ENCODE data around the gene MOSMO.
"Not testable (repeated sequence)": the region's sequence is repeated elsewhere in the genome, so short reads cannot be mapped to it uniquely, and the experiment has no call there.

MOSMO gene

DNA sequence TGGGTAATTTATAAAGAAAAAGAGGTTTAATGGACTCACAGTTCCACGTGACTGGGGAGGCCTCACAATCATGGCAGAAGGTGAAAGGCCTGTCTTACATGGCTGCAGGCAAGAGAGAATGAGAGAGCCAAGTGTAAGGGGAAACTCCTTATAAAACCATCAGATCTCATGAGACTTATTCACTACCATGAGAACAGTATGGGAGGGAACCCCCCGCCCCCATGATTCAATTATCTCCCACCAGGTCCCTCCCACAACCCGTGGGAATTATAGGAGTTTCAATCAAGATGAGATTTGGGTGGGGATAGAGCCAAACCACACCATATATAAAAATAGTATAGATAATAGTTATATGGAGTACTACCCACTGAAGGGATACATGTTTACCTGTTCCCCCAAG, 36.0 kb downstream of the MOSMO start:
- not testable (repeated sequence) for DNase-seq

DNA sequence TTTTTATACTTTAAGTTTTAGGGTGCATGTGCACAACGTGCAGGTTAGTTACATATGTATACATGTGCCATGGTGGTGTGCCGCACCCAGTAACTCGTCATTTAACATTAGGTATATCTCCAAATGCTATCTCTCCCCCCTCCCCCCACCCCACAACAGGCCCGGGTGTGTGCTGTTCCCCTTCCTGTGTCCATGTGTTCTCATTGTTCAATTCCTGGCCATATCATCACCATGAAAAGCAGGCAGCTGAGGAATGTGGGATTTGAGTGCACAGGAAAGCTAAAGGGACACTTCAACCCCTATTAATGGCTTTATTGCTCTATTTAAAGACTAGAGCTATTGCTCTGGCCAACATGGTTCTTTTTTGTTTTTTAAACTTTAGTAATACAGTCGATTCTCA, 38.0 kb downstream of the MOSMO start:
- DNase-seq = not testable (repeated sequence)

DNA sequence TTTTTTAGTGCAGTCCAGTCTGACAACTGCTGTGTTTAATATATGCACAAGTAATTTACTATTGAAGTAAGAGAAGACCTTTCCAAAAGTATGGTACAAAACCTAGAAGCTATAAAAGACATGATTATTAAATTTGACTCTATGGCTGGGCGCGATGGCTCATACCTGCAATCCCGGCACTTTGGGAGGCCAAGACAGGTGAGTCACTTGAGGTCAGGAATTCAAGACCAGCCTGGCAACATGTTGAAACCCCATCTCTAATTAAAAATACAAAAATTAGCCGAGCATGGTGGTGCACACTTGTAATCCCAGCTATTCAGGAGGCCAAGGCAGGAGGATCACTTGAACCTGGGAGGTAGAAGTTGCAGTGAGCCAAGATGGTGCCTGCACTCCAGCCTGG, 43.1 kb downstream of the MOSMO start:
- DNase-seq = no peak

DNA sequence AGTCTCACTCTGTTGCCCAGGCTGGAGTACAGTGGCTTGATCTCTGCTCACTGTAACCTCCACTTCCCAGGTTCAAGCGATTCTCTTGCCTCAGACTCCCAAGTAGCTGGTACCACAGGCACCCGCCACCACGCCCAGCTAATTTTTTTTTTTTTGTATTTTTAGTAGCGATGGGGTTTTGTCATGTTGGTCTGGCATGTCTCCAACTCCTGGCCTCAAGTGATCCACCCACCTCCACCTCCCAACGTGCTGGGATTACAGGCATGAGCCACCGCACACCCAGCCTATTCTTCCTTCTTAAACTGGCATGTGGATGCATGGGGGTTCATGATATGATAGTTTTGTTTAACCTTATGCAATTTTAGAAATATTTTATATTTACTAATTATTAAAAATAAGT, 45.1 kb downstream of the MOSMO start:
- no peak for DNase-seq

DNA sequence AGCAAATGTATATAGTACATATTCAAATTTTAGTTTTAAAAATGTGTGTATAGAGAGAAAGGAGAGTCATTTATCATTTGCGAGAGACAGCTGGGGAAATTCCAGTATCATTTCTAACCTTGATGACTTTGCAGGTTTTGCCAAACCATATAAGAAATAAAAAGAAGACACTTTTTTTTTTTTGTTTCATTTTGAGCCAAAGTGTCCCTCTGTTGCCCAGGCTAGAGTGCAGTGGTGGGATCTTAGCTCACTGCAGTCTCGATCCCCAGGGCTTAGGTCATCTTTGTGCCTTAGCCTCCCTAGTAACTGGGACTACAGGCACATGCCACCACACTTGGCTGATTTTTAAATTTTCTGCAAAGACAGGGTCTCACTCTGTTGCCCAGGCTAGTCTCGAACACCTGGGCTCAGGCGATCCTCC, 46.0 kb downstream of the MOSMO start:
- no peak for DNase-seq

DNA sequence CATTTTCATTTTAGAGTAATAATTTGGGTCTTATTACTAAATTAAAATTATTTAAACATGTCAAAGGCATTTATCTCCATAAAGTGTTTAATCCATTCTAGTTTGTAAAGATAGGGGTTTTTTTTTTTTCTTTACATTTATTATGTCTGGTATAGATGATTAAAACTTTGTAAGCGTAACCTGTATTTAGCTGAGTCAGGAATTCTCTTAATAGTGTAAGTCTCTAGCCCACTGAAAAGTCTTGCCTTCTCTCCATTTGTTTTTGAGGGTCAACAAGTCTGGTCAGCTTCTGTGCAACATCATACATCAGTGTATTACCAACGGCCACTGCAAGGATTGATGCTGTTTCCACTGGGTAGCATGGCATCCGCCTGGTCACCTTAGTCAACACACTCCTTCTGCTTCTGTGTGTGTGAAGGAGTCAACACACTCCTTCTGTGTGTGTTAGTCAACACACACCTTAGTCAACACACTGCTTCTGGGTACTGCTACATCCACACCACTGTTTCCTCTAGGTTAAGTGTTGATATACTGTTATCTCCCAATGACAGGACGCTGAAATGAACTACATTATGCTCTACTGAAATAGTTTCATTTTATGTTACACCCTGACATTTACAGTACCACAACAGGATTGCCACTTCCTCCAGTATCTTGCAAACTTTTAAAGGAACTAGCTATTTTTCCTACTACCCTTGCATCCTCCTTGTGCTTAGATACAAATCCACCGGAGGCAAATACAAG, 47.1 kb downstream of the MOSMO start:
- no peak for DNase-seq

DNA sequence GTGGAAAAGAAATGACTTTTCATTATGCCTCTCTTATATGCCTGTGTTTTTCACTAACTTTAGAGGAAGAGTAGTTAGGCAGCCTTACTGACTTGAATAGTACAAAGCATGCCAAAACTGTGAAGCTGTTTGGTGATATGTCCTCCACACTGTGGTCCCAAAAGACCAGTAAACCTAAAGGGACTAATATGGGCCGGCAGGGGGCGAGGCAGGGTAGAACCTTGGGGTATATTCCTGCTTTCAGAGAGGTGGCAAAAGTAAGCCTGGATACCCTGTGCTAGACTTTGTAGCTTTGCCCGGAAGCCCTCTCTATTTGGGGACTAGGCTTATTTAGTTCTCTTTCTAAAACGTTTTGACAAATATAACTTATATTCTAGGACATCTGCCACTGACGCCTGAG, 48.0 kb downstream of the MOSMO start:
- no peak for DNase-seq

DNA sequence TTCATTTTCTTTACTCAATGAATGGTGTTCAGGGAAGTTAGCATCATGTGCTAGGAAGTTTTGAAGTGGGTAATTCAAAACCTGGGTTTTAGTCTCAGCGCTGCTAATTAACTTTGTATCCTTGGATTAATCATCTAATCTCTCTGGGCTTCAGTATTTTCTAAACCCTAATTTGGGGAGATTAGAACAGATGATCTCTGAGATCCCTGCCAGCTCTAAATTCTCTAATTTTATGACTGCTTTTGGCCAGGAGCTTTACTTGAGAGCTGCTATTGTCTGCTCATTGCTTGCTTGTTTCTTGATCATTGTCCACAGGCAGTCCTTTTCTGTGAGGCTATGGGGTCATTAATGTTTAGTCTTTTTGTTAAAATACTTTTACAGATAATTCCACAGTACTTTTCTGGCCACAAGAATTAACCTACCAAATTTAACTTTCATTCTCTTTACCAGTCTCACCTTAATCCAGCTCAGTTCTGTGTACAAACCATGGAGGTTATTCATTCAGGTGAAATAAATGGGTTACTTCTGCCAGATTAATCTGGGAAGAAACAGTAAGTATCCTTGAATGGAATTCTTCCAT, 56.1 kb downstream of the MOSMO start:
- DNase-seq = no peak

DNA sequence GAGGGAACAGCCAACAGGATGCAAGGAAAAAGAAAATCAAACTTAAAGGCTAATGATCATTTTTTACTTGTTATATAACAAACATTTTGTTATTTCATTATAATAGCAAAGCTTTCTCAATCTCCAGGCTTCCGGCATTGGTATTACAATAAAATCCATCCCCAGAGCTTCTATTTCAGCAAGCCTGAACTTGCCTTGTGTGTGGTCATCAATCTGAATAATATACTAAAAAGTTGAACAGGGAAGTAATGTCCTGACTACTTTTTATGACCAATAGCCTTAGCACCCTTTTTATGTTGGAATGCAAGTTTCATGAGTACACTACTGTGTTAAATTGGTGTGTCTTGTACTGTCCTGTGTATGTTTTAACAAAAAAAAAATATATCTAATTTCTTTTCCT, 57.3 kb downstream of the MOSMO start:
- DNase-seq = no peak

DNA sequence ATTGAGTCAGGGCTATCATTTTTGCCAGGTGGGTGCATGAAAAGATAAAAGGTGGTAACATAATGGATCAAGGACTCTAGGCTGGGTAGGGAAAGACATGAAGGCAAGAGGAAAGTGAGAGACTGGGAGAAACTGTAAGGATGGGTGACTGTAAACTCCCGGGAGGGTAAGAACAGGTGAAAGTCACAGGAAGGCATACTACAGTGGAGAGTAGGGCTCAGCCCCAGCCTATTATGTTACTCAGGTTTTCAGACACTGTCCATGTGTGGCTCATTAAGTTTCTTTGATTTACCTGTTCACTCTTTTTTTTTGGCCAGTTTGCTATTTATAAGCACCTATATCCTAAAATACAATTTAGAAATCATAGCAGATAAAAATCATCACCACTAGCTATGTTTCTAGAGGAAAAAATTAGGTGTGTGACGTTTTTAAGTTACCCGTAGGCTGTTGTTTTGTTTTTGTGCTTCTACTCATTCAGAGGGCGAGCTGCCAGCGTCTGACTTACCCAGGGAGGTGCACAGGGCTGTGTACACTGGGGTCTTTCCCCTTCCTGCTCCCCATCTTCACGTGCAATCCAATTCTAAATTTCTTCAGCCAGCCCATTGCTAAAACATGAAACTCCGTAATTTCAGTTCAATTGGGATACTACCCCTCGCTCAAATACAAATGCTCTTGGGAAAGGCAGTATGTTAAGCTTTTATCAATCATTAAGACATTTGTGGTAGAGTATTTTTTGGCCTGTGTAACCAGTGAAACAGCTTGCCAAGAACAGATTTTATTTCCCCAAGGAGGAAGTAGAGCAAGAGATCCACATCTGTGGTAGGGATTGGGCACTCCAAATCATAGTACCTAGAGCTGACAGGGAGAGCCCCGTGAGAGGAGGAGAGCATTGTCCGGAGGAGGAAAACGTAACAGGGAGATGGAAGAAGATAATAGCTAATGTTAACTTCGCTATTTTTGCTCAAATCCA, 62.7 kb downstream of the MOSMO start:
- no peak for DNase-seq

DNA sequence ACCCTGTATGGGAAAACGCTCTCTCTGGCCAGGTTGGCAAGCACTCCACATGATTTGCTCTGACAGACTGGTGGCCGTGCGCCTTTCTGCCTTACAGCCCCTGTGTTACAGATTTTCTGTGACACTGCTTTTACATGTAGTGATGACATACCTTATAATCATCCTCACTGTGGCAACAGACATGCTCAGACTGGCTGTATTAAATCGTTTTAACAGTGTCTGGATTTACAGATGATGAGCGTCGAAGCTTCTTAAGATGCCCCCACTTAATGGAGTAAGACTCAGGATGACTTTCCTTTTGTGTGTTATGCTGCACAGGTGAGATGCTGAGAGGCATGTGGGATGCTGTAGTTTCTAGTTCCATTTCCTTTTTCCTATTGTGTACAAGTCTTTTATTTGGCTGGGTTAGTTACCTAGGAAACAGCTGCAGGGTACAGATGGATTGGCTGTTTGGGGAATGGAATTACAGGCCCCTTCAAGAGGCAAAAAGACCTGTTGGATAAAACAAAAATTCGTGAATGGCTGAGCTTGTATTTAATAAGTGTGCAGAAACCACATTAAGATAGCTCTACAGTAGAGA, 63.5 kb downstream of the MOSMO start:
- peak in 1 of 51 donors; percentile 52 for DNase-seq

DNA sequence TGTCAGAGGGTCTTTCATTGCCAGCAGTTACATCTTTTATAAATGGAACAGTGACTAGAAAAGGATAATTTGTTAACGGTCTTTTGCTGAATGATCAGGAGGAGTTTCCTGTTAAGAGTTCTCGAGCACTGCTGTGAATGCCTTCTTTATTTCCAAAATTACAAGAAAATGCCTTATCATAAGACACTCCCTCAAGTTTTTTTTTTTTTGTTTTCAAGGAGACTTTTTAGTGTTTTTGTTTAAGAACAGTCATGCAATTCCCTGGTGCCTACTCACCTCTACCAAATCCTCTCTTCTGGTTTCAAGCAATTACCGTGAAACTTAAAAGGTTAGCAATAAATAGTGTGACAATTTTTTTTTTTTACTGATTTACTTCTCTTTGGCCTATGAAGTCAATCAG, 65.4 kb downstream of the MOSMO start:
- no peak for DNase-seq

DNA sequence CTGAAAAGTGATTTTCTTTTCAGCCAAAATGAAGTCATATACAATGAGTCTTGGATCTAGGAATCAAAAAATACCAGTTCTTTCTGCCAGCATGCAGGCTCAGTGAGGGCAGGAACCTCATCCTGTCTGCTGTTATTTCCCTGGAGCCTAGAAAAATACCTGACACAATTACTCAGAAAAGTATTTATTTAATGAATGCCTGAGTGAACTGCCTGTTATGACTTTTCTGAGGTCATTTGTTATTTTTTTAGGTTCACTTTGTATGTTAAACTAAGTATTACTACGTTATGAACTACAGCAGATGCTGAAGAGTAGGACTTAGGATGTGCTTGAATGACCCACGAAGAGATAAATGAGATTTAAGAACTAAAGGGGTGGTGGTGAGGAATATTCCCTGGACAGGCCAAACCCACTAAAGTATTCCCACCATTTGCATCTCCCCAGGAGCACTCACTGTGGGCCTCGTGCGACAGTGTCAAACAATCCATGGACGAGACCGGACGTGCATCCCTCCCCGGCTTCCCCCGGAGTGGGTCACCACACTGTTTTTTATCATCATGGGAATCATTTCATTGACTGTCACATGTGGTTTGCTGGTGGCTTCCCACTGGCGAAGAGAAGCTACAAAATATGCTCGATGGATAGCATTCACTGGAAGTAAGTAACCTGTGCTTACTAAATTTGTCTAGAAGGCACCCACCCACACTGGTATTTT, 67.3 kb downstream of the MOSMO start:
- no peak for DNase-seq

DNA sequence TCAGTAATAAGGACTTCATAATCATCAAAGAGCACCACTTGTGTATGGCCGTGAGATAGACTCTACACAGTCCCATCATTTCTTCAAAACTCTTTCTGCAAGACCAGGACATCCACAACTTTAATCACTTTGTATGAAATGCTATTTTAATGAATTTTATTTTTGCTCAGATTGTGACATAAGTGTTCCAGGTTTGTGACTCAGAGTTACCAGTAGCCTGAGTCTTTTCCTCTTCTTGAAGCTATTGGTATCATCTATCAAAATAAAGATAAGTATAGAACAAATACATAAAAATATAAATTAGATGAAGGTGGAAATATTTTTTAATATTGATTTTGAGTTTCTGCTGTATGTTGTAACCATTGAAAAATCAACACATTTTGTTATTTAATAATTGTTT, 67.9 kb downstream of the MOSMO start:
- no peak for DNase-seq

DNA sequence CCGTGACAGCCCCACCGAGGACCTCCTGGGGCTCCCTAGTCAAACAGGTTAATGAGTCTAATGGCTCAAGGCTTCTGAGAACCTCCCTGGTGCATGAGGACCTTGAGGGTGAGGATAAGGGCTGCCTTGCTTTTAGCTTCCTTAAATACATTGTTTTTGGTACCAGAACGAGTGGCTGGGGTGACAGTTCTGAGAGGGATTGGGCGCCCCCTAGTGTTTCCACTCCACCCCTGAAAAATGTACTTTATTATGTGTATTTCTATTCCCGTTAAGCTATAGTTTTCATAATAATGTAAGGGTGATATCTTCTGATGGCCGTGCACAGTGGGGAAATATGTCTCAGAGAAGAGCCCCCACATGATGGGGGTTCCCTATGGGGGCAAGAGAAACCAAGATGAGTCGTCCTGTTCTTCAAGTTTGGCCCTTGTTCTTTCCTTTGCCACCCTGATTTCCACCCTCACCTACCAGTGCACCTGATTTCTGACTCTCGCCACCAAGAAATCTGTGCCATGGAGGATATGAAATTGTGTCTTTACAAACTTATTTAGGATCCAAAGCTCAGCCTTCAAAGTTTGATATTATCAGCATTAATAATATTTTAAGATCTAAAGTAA, 69.9 kb downstream of the MOSMO start:
- peak in 30 of 51 donors; percentile 2 to 58 (median 21) for DNase-seq

DNA sequence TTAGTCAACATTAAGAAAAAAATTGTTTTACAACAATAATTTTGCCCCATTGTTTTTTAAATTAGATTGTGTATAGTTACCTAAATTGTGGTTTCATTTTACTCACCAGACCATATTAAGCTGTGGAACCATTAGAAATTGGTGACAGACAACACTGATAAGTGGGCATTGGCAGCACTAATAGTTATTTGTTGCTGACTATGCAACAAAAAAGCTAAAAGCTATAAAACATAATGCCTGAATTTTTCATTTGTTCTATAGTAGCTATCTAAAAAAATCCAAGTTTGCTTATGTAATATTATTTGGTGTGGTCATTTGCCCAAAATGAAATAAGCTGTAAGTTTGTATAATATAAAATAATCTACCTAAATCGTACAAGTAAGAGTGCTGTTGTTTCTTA, 70.7 kb downstream of the MOSMO start:
- no peak for DNase-seq

DNA sequence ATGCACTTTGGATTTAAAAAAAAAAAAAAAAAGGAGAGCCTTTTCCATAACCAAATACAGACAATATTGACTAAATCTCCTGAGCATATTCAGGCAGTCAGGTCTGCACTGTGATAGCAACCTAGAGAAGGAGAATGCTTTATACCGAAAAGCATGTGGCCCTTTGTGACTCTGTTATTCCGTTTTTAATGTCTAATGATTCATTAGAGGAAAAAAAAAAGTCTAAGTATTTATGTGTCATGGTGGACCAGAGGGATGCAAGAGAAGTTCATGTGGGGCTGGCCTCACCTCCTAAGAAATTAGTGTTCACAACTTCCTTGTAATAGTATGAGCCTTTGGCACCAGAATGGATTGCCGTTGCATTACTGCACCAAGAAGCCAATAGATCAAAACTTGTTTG, 73.1 kb downstream of the MOSMO start:
- no peak for DNase-seq

DNA sequence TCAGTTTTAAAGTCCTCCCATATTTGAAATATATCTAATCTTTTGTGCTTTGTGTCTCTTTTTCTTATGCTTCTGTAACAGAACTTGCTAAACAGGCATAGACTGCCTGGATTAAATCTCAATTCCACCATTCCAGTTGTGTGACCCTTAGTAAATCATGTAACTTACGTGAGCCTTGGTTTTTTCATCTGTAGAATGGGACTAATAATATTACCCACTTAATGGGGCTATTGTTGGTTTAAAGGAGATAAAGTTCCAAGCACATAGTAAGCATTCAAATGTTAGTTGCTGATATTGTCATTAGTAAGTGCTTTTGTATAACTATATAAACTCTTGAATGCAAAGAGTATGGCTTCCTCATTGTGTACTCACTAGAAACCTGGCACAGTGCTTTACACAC, 78.5 kb downstream of the MOSMO start:
- no peak for DNase-seq

DNA sequence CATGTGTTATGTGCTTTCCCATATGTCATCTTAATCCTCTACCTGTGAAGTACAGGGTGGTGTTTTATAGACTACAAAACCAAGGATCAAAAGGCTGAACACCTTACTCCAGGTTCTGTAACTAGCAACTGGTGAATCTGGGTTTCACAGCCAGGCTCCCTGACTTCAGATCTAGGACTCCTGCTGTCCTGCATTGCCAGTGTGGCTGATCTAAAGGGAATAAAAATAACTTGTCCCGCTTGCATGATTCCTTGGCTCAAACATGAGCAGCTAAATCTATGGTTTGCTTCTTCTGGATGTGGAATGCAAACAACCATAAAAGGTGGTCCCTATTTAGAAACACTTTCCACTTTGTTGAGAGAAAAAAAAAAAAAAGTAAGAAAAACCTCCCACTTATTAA, 80.7 kb downstream of the MOSMO start:
- no peak for DNase-seq

DNA sequence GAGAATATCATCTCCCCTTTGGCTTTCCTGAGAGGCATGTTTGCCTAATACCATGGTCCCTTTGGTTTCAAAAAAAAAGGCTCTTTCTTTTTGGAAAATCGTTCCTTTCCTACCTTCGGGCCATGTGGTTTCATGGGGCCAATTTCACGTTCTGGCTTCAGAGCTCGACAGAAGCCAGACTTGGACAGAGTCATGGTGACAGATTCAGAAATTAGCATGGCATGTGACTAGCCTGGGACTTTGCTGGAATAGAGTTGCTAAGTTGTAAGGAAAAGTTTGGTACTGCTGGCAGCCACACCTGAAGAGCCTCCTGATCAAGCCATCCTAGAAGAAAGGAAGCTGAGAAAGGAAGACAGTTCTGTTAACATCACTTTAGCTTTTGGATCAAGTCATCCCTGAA, 82.0 kb downstream of the MOSMO start:
- DNase-seq = no peak

DNA sequence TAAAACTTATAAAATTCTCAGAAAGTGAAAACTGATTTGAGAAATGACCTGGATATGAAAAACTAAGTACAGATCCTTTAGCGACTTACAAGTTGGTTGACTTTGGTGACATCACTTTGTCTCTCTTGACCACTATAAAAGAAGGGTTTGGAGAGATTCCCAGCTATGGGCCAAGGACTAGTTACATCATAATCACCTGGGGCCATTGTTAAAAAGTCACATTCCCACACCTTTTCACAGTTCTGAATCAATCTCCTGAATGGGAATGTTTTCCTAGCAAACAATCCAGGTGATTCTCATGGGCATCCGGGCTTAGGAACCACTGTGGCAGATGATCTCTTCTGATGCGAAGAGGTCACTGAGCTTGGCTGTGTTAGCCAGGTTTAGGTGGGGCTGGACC, 83.8 kb downstream of the MOSMO start:
- DNase-seq = no peak
